NOMO-1 treated with dmso at 0.1 percent for 144 hours (cell line): ENCODE data around the gene KCNN2.

Source experiments
- DNase-seq: peaks from one replicate; lab custom pipeline; 2025; ENCODE audit not compliant: unreplicated experiment; lab: John Stamatoyannopoulos, UW

Gene KCNN2

DNA sequence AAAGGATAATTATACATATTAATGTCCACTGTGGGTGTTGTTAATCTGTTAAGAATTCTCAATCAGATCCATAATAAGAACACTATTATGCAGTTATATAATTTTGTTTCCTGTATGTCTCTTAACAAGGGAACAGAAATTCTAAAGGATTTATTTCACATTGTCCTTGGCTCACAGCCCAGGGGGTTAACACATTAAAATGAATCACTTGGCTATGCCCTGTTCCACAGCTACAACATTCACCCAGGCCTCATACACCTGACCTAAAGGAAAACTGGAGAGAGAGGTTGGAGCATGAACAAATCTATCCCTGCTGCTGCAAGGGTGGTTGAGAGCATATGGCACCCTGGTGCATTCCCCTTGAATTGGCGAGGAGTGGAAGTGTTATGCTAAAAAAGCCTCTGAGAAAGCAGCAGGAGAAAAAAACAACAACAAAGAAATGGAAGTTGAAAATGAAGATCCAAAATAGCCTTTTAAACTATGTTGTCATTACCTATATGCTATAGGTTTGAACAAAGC lies 116.0 kb downstream of the KCNN2 start:
- DNase-seq = no peak

DNA sequence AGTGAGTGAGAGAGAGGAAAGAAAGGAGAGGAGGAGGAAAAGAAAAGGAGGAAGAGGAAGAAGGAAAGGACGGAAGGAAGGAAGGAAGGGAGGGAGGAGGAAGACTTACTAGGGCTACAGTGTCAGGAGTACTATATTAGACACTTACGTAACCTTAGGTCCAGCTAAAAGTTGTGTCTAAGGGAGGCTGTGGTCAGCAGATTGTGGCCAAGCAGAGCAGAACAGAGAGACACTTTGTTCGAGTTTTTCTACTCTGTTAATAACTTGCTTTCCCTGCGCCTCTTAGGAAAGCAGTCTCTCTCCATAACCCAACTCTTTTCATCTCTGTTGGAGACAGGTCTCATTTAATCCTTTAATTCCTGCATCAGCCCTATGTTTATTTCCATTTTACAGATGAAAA lies 138.9 kb downstream of the KCNN2 start:
- no peak for DNase-seq

- DNase-seq = peak; percentile 18
Measured at GRCh38 chr5:114504560-114504959, 142.7 kb downstream of the KCNN2 start.

DNA sequence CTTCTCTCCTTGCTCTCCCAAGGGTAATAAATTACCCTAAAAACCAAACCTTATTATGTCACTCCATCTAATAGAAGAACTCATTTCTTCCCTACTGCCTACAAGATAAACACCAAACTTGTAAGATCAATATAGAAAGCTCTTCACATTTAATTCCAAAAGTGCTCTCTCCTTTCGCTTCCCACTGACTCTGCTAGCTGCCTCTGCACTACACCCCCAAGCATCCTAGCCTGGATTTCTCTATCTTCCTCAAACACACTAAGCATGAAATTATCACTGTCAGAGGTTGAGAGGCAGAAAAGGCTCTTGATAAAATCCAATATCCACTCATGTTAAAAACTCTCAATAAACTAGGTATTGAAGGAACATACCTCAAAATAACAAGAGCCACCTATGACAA lies 162.4 kb downstream of the KCNN2 start:
- no peak for DNase-seq

DNA sequence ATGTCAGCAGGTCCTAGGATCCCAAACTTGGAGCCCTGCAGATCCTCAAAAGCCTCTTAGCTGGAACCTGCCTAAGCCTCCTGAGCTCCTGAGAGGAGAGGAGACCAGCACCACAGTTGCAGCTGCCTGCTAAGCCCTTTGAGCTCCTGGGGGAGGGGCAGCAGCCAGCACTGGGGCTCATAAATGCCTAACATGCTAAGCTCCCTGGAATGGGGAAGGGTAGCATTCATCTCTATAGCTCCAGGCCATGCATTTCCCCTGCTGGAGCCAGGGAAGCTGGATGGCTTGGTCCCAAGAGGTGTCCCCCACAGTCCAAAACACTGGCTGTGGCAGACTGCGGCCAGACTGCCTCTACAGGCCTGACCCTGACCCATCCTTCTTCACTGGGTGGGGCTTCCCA lies 182.7 kb downstream of the KCNN2 start:
- no peak for DNase-seq
